ENCODE data around the gene ANKRD31.

DNA sequence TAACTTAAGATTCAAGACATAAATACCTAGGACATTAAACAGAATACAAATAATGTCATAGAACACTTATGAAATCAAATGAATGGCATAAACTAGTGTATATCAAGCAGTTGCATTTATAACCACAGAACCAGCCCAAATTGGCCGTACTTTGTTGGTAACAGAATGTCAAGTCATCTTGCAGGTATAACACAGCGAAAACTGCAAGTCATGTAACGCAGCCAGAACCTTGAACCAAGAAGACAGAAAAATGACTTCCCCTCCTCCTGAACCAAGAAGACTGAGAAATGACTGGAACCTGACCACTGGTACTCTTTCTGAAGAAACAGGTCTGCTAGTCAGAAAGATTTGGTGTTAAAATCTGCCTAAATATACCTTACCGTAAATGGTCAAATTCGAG is 38.9 kb downstream of the ANKRD31 start:
- TF ChIP-seq, protein P1, sequence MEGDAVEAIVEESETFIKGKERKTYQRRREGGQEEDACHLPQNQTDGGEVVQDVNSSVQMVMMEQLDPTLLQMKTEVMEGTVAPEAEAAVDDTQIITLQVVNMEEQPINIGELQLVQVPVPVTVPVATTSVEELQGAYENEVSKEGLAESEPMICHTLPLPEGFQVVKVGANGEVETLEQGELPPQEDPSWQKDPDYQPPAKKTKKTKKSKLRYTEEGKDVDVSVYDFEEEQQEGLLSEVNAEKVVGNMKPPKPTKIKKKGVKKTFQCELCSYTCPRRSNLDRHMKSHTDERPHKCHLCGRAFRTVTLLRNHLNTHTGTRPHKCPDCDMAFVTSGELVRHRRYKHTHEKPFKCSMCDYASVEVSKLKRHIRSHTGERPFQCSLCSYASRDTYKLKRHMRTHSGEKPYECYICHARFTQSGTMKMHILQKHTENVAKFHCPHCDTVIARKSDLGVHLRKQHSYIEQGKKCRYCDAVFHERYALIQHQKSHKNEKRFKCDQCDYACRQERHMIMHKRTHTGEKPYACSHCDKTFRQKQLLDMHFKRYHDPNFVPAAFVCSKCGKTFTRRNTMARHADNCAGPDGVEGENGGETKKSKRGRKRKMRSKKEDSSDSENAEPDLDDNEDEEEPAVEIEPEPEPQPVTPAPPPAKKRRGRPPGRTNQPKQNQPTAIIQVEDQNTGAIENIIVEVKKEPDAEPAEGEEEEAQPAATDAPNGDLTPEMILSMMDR (IDR thresholded peaks at IDR 0.05): no peak
- no peak for TF ChIP-seq POLR2A (IDR thresholded peaks at IDR 0.05)

Data from prostate gland (tissue), 2 donors.